ENCODE results near the gene CACNB2.
A peak's percentile ranks its signal among the peaks of the same experiment; 100 is the strongest.

Gene CACNB2

GRCh38 chr10:18100669-18101068 is 39.6 kb upstream of the CACNB2 start:
- Mint-ChIP-seq H3K27me3 (ENCODE audit: low read depth, poor library complexity) (peaks cover 4% of the 10 kb centered on the region), H3K27ac (no peak overlapping the region), H3K4me3 (no peak overlapping the region), H3K9me3 (no peaks in the 10 kb centered on the region), H3K36me3 (ENCODE audit: low read depth) (no peaks in the 10 kb centered on the region), H3K4me1 (peaks cover 9% of the 10 kb centered on the region)
- TF ChIP-seq CTCF (IDR thresholded peaks at IDR 0.05): no peak
- DNase-seq: no peak

GRCh38 chr10:18102404-18102803 is 37.8 kb upstream of the CACNB2 start:
- H3K4me3 Mint-ChIP-seq: no peak overlapping the region
- H3K9me3 Mint-ChIP-seq: no peaks in the 10 kb centered on the region
- H3K36me3 Mint-ChIP-seq (ENCODE audit: low read depth): no peaks in the 10 kb centered on the region
- no peaks in the 10 kb centered on the region for H3K4me1 Mint-ChIP-seq
- peaks cover under 1% of the 10 kb centered on the region for H3K27me3 Mint-ChIP-seq (ENCODE audit: low read depth, poor library complexity)
- no peak for DNase-seq
- TF ChIP-seq CTCF (IDR thresholded peaks at IDR 0.05): no peak
- H3K27ac Mint-ChIP-seq: no peak overlapping the region

- DNase-seq: peak; percentile 63
- no peak overlapping the region for H3K27ac Mint-ChIP-seq
- peaks cover 2% of the 10 kb centered on the region for H3K27me3 Mint-ChIP-seq (ENCODE audit: low read depth, poor library complexity)
- H3K4me3 Mint-ChIP-seq: no peak overlapping the region
- H3K36me3 Mint-ChIP-seq (ENCODE audit: low read depth): no peaks in the 10 kb centered on the region
- H3K9me3 Mint-ChIP-seq: no peaks in the 10 kb centered on the region
- peak; percentile 71 for TF ChIP-seq CTCF (IDR thresholded peaks at IDR 0.05)
- no peaks in the 10 kb centered on the region for H3K4me1 Mint-ChIP-seq
Measured at GRCh38 chr10:18104223-18104872, 35.9 kb upstream of the CACNB2 start.

GRCh38 chr10:18109341-18109870 is 30.8 kb upstream of the CACNB2 start:
- H3K4me1 Mint-ChIP-seq: no peaks in the 10 kb centered on the region
- H3K27ac Mint-ChIP-seq: no peak overlapping the region
- no peaks in the 10 kb centered on the region for H3K36me3 Mint-ChIP-seq (ENCODE audit: low read depth)
- no peak overlapping the region for H3K4me3 Mint-ChIP-seq
- peaks cover 2% of the 10 kb centered on the region for H3K27me3 Mint-ChIP-seq (ENCODE audit: low read depth, poor library complexity)
- no peaks in the 10 kb centered on the region for H3K9me3 Mint-ChIP-seq
- TF ChIP-seq CTCF (IDR thresholded peaks at IDR 0.05): no peak
- no peak for DNase-seq

GRCh38 chr10:18113881-18114280 is 26.3 kb upstream of the CACNB2 start:
- Mint-ChIP-seq H3K27ac (no peak overlapping the region), H3K27me3 (ENCODE audit: low read depth, poor library complexity) (no peaks in the 10 kb centered on the region), H3K9me3 (no peaks in the 10 kb centered on the region), H3K4me3 (no peak overlapping the region), H3K36me3 (ENCODE audit: low read depth) (no peaks in the 10 kb centered on the region), H3K4me1 (no peaks in the 10 kb centered on the region)
- no peak for DNase-seq
- no peak for TF ChIP-seq CTCF (IDR thresholded peaks at IDR 0.05)

GRCh38 chr10:18117276-18117675 is 22.9 kb upstream of the CACNB2 start:
- no peak for TF ChIP-seq CTCF (IDR thresholded peaks at IDR 0.05)
- Mint-ChIP-seq H3K9me3 (no peaks in the 10 kb centered on the region), H3K36me3 (ENCODE audit: low read depth) (no peaks in the 10 kb centered on the region), H3K27me3 (ENCODE audit: low read depth, poor library complexity) (no peaks in the 10 kb centered on the region), H3K4me1 (no peaks in the 10 kb centered on the region), H3K27ac (no peak overlapping the region), H3K4me3 (no peak overlapping the region)
- no peak for DNase-seq
